K562 (cell line): ENCODE measurements around the gene RCC1. TPM values are rescaled to one million over a fixed set of nuclear protein-coding genes. Genes with fewer than 3 reads are reported as not detected.

Experiments used
- ATAC-seq: fragments of 200-7000 bp; cut with Tn5 transposase; 3 replicates; pipeline ENCODE4 v1.9.1; 2020; ENCODE audit warnings: moderate library complexity
- BruUV-seq: library from RNA; stranded (reverse); fragments of 400-500 nt; replicated peaks from 2 replicates; lab custom pipeline; 2021; lab: Mats Ljungman, UMichigan
- CTCF ChIA-PET: fragments of 300-600 bp; formaldehyde crosslinking; extraction: SDS; loops from one replicate; lab custom pipeline; 2021; ENCODE audit warnings: low intra/inter-chr PET ratio; lab: Yijun Ruan, JAX
- POLR2A ChIA-PET: fragments of 300-600, 350-650 bp; sonication (Branson Sonifier 250); formaldehyde crosslinking; extraction: SDS; loops from one replicate; lab custom pipeline; 2021; ENCODE audit warnings: antibody characterized with exemption, inconsistent platforms; lab: Yijun Ruan, JAX
- DNase-seq, 4 experiments: peaks; one replicate each; pipeline versions ENCODE4 v3.0.0 to v3.0.0-alpha.2; 2011 to 2018; ENCODE audit warnings: low spot score in 3 of 4, mixed read lengths in 3 of 4; ENCODE audit errors: extremely low read depth in 1 of 4
- FAIRE-seq: peaks from 2 replicates; lab custom pipeline; 2011; peaks lifted over from hg19 to GRCh38; lab: Jason Lieb, UNC
- H2AFZ ChIP-seq: 2 replicates; pipeline ENCODE4 v1.6.0; 2011; ENCODE audit warnings: low read depth, low read length, control low read depth, inconsistent platforms
- H3K27ac ChIP-seq: fragments of 200-600 bp; 3 replicates; pipeline ENCODE4 v1.8.0; 2011; ENCODE audit warnings: low read depth, mild to moderate bottlenecking, control low read depth, inconsistent platforms, low read length, moderate library complexity, mixed read lengths; ENCODE audit errors: extremely low read depth
- H3K27me3 ChIP-seq, 2 experiments: fragments of 300-600 bp in 1 of 2; 2 replicates in 1 of 2; 3 replicates in 1 of 2; pipeline versions ENCODE4 v1.6.0 to v1.8.0; 2011; ENCODE audit warnings: inconsistent platforms in 2 of 2, low read length in 2 of 2, mild to moderate bottlenecking in 1 of 2, mixed read lengths in 1 of 2, moderate library complexity in 1 of 2; ENCODE audit not compliant: control insufficient read depth in 2 of 2, insufficient read depth in 2 of 2
- H3K36me3 ChIP-seq: fragments of 300-600 bp; 3 replicates; pipeline ENCODE4 v1.8.0; 2011; ENCODE audit warnings: mild to moderate bottlenecking, low read length, inconsistent platforms; ENCODE audit not compliant: control insufficient read depth, insufficient read depth
- H3K4me1 ChIP-seq, 2 experiments: fragments of 200-600 bp in 1 of 2; replicated peaks in 1 of 2; 2 replicates in 1 of 2; 3 replicates in 1 of 2; pipeline versions ENCODE4 v1.5.1 to v1.8.0; 2011; ENCODE audit warnings: inconsistent platforms in 2 of 2, low read length in 2 of 2, mild to moderate bottlenecking in 1 of 2, mixed read lengths in 1 of 2, moderate library complexity in 1 of 2; ENCODE audit not compliant: control insufficient read depth in 2 of 2, insufficient read depth in 2 of 2
- H3K4me2 ChIP-seq: 2 replicates; pipeline ENCODE4 v1.6.1; 2011; ENCODE audit warnings: low read length, control low read depth, inconsistent platforms, mixed read lengths; ENCODE audit not compliant: insufficient read depth
- H3K4me3 ChIP-seq: fragments of 200-600 bp; sonication (generic), shearing (Covaris generic); 2 replicates; pipeline ENCODE4 v1.5.1; 2016; ENCODE audit warnings: control low read depth, inconsistent platforms
- H3K79me2 ChIP-seq: fragments of 200-600 bp; 3 replicates; pipeline ENCODE4 v1.8.0; 2011; ENCODE audit warnings: low read length, inconsistent platforms; ENCODE audit not compliant: control insufficient read depth, insufficient read depth
- H3K9ac ChIP-seq, 2 experiments: 2 replicates each; pipeline versions ENCODE4 v1.6.0 to v1.6.1; 2011; ENCODE audit warnings: low read depth in 2 of 2, low read length in 2 of 2, control low read depth in 1 of 2, inconsistent platforms in 1 of 2, mild to moderate bottlenecking in 1 of 2, mixed read lengths in 1 of 2; ENCODE audit not compliant: insufficient read depth in 1 of 2
- H3K9me1 ChIP-seq: one replicate; pipeline ENCODE4 v1.6.0; 2011; ENCODE audit warnings: inconsistent platforms, mild to moderate bottlenecking, low read length, moderate library complexity; ENCODE audit not compliant: control insufficient read depth, insufficient read depth
- H3K9me3 ChIP-seq: replicated peaks from 2 replicates; pipeline ENCODE4 v1.5.1; 2011; ENCODE audit warnings: low read depth, low read length, inconsistent platforms; ENCODE audit not compliant: control insufficient read depth, insufficient read depth
- H4K20me1 ChIP-seq: replicated peaks from 2 replicates; pipeline ENCODE4 v1.6.1; 2011; ENCODE audit warnings: low read length, inconsistent platforms, mixed read lengths; ENCODE audit not compliant: control insufficient read depth, insufficient read depth
- ADNP ChIP-seq: fragments of 200-800 bp; sonication (Bioruptor generic); IDR thresholded peaks from 2 replicates; pipeline ENCODE4 v1.6.1; 2016; ENCODE audit warnings: missing genetic modification characterization, missing compliant biosample characterization
- EWSR1 ChIP-seq: fragments of 450-650 bp; IDR thresholded peaks from 2 replicates; pipeline ENCODE4 v1.6.1; 2018; ENCODE audit warnings: borderline replicate concordance, mild to moderate bottlenecking, low read depth, moderate library complexity; ENCODE audit not compliant: partially characterized antibody
- HDAC1 ChIP-seq, 2 experiments: fragments of 450-650 bp; IDR thresholded peaks; 2 replicates each; pipeline ENCODE4 v1.6.1; 2016 to 2017; ENCODE audit warnings: inconsistent platforms in 1 of 2, mild to moderate bottlenecking in 1 of 2, moderate library complexity in 1 of 2
- ILF3 ChIP-seq: fragments of 450-650 bp; IDR thresholded peaks from 2 replicates; pipeline ENCODE4 v1.6.1; 2018; ENCODE audit warnings: antibody characterized with exemption, mild to moderate bottlenecking, moderate library complexity, borderline replicate concordance
- KDM5B ChIP-seq: fragments of 200-600 bp; sonication (generic); IDR thresholded peaks from 2 replicates; pipeline ENCODE4 v1.6.1; 2012; ENCODE audit warnings: low read depth, mild to moderate bottlenecking, moderate library complexity, low read length, control low read depth, inconsistent platforms; ENCODE audit not compliant: insufficient replicate concordance
- MYNN ChIP-seq, 2 experiments: sonication (generic); formaldehyde crosslinking in 1 of 2; IDR thresholded peaks; 2 replicates each; pipeline versions ENCODE4 v1.5.0 to v1.6.1; 2016 to 2020; ENCODE audit warnings: antibody characterized with exemption in 1 of 2, missing genetic modification reagents in 1 of 2
- NBN ChIP-seq: fragments of 450-650 bp; IDR thresholded peaks from 2 replicates; pipeline ENCODE4 v1.6.1; 2016; ENCODE audit warnings: low read depth, mild to moderate bottlenecking
- NFATC3 ChIP-seq: fragments of 450-650 bp; IDR thresholded peaks from 2 replicates; pipeline ENCODE4 v1.6.1; 2017; ENCODE audit warnings: mild to moderate bottlenecking
- POLR2A ChIP-seq: fragments of 450-650 bp; conservative IDR thresholded peaks from 2 replicates; pipeline ENCODE4 v1.6.1; 2016
- POLR2AphosphoS5 ChIP-seq: IDR thresholded peaks from 2 replicates; pipeline ENCODE4 v1.6.1; 2011; ENCODE audit warnings: mild to moderate bottlenecking, low read depth, low read length, moderate library complexity; ENCODE audit not compliant: control insufficient read depth, insufficient read depth
- POLR2B ChIP-seq: fragments of 450-650 bp; IDR thresholded peaks from 2 replicates; pipeline ENCODE4 v1.6.1; 2018; ENCODE audit warnings: low read depth; ENCODE audit not compliant: partially characterized antibody
- POLR2H ChIP-seq: IDR thresholded peaks from 2 replicates; pipeline ENCODE4 v1.6.1; 2016; ENCODE audit warnings: missing genetic modification characterization, low read depth, mild to moderate bottlenecking, control low read depth, missing compliant biosample characterization, moderate library complexity
- PURB ChIP-seq: sonication (generic); formaldehyde crosslinking; IDR thresholded peaks from 2 replicates; pipeline ENCODE4 v1.9.0; 2021; ENCODE audit warnings: low read depth, mild to moderate bottlenecking, missing genetic modification reagents
- RBFOX2 ChIP-seq: fragments of 200-400 bp; formaldehyde crosslinking; IDR thresholded peaks from 2 replicates; pipeline ENCODE4 v1.6.1; 2017; ENCODE audit warnings: low read depth, mild to moderate bottlenecking, low read length, moderate library complexity
- RBM15 ChIP-seq: fragments of 200-400 bp; formaldehyde crosslinking; IDR thresholded peaks from 2 replicates; pipeline ENCODE4 v1.6.1; 2018; ENCODE audit warnings: mild to moderate bottlenecking, low read length, moderate library complexity; ENCODE audit not compliant: insufficient read depth
- SIN3A ChIP-seq, 2 experiments: fragments of 150-350 bp in 1 of 2; IDR thresholded peaks; 2 replicates each; pipeline ENCODE4 v1.6.1; 2011 to 2016; ENCODE audit warnings: borderline replicate concordance in 2 of 2, low read depth in 2 of 2, low read length in 2 of 2, mild to moderate bottlenecking in 2 of 2, moderate library complexity in 2 of 2; ENCODE audit not compliant: control insufficient read depth in 1 of 2
- SMARCA4 ChIP-seq: fragments of 450-650 bp; IDR thresholded peaks from 2 replicates; pipeline ENCODE4 v1.6.1; 2016
- SUPT5H ChIP-seq: fragments of 450-650 bp; IDR thresholded peaks from 2 replicates; pipeline ENCODE4 v1.6.1; 2016
- ZBTB1 ChIP-seq: sonication (generic); formaldehyde crosslinking; IDR thresholded peaks from 2 replicates; pipeline ENCODE4 v1.8.1; 2023; ENCODE audit warnings: missing genetic modification reagents, low read depth, mild to moderate bottlenecking, borderline replicate concordance
- ZNF274 ChIP-seq: IDR thresholded peaks from 2 replicates; pipeline ENCODE4 v1.6.1; 2011; ENCODE audit warnings: low read depth, mild to moderate bottlenecking, low read length, moderate library complexity, borderline replicate concordance
- WGBS: fragments of 100-300 bp; shearing (Covaris generic); methylation state at CpG from one replicate; pipeline ENCODE4 v1.1.6; 2016; ENCODE audit warnings: low coverage, mixed read lengths; ENCODE audit not compliant: insufficient coverage; ENCODE audit errors: missing lambda C conversion rate; 5-methylcytosine and 5-hydroxymethylcytosine counted together
- in situ Hi-C: fragments of 300-500 bp; cut with MboI; formaldehyde crosslinking; loops from 4 replicates; pipeline ENCODE4 v1.15.0; 2018; ENCODE audit warnings: inconsistent platforms, mixed read lengths
- intact Hi-C: fragments of 100-400 bp; cut with micrococcal nuclease; formaldehyde crosslinking; loops from 2 replicates; pipeline ENCODE4 v1.14.2; 2022
- polyA plus RNA-seq, 8 experiments: library from polyadenylated mRNA; depleted of rRNA in 4 of 8; stranded (reverse) in 5 of 8; unstranded in 3 of 8; fragments of >200 nt; fragmentation: Nextera tagmentation in 2 of 8; fragmentation: Illumina TruSeq in 1 of 8; extraction: Ambion mirVana in 2 of 8; extraction: Trizol in 1 of 8; gene quantifications; 2 replicates each; pipeline versions ENCODE4 v1.2.1 to v1.2.3, GENCODE V29; 2011 to 2014; ENCODE audit warnings: inconsistent platforms in 1 of 8, missing spikeins in 1 of 8
- total RNA-seq, 7 experiments: library from RNA; depleted of rRNA in 6 of 7; stranded (reverse); fragments of >200 nt in 6 of 7; fragmentation: Illumina TruSeq in 2 of 7; extraction: Trizol in 2 of 7; gene quantifications; 2 replicates each; pipeline versions ENCODE4 v1.2.1 to v1.2.3, GENCODE V29; 2011 to 2021; ENCODE audit warnings: low replicate concordance in 1 of 7
- TF ChIP-seq, protein P1 (sequence below): sonication (generic); formaldehyde crosslinking; IDR thresholded peaks from 2 replicates; pipeline ENCODE4 v1.8.1; 2023; ENCODE audit warnings: mild to moderate bottlenecking, missing genetic modification reagents, moderate library complexity

Gene RCC1
- total and polyA plus RNA-seq, 9 of the 15 experiments (the other 6 are each of a cell fraction or from before 2014, with no cell fraction given): 16.4 to 202 (median 107) TPM

DNA sequence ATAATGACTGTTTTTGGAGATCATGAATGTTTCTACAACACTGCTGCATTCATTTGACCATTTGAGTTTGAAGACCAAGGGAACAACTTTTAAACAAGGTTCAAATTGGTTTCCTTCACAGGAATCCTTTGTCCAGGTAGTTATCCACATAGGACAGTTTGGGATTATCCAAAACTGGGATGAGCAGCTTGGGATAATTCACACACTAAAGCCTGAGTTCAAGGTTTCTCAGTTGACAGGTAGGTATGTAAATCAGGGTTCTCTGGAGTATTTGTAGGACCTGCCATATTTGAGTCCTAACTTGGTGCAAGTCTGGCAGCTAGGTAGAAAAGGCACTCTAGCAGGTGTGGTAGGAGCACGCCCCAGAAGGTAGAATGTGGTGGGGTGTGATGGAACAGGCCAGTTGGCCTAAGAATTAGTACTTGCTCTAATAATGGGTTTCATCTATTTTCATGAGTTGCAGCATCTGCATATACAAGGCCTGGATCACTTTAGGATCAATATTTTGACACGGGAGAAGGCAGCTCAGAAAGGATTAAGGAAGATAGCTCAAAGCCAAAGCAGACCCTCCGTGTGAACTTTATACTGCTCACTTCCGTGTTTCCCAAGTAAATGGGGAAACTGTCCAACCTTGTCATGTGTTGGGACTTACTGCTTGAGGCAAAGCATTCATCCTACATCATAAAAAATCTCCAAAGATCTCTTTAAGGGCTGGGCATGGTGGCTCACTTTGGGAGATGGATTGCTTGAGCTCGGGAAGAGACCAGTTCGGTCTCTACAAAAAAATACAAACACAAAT is 72.1 kb downstream of the RCC1 start:
- no peak overlapping the region for H3K9ac ChIP-seq
- H3K9me3 ChIP-seq: no peaks in the 10 kb centered on the region
- H4K20me1 ChIP-seq: peaks cover 33% of the 10 kb centered on the region
- peak overlapping the region; percentile 4; the same call in 2 of the 3 replicates for H3K27ac ChIP-seq
- H3K79me2 ChIP-seq: peaks cover 42% of the 10 kb centered on the region
- peaks cover 64% of the 10 kb centered on the region for H3K36me3 ChIP-seq
- ChIA-PET POLR2A (interaction anchor here (0.6 to 7.5 kb wide), 15 partner anchors 7 to 209 kb away, joined by 3 to 201 read pairs (median 49); partner anchors contain the start of genes PHACTR4, RCC1, RNU11 and TRNAU1AP), CTCF (interaction anchor here (0.5 to 0.7 kb wide), 2 partner anchors 64 to 1475 kb away, joined by 3 read pairs; no protein-coding TSS in a partner anchor)
- in situ Hi-C loops (no loop called here), intact Hi-C loops (no loop called here)
- peak; percentile 19 to 46 (median 26) for DNase-seq
- no peak overlapping the region for H3K4me3 ChIP-seq
- FAIRE-seq: no peak
- H3K4me2 ChIP-seq: no peak overlapping the region
- H3K27me3 ChIP-seq: no peaks in the 10 kb centered on the region
- no TSS peak for BruUV-seq
- no peak overlapping the region for H2AFZ ChIP-seq
- H3K9me1 ChIP-seq: peaks cover 11% of the 10 kb centered on the region
- WGBS: 63% methylated on average over 6 of the region's 6 CpGs
- peaks cover 17% of the 10 kb centered on the region in 2 experiments; a peak in 4 of 5 replicates for H3K4me1 ChIP-seq
- ATAC-seq: no peak
- TF ChIP-seq, protein P1, sequence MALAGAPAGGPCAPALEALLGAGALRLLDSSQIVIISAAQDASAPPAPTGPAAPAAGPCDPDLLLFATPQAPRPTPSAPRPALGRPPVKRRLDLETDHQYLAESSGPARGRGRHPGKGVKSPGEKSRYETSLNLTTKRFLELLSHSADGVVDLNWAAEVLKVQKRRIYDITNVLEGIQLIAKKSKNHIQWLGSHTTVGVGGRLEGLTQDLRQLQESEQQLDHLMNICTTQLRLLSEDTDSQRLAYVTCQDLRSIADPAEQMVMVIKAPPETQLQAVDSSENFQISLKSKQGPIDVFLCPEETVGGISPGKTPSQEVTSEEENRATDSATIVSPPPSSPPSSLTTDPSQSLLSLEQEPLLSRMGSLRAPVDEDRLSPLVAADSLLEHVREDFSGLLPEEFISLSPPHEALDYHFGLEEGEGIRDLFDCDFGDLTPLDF (CRISPR knock-in tag): 0 out of 2 replicates have a peak, but pooled peaks have one; percentile 26
- no peak for TF ChIP-seq ADNP (tag)
- TF ChIP-seq POLR2B: peak; percentile 33
- TF ChIP-seq HDAC1 (IDR thresholded peaks at IDR 0.05): 0 out of 4 replicates have a peak, but pooled peaks of 1 of the 2 experiments have one; percentile 46
- TF ChIP-seq ILF3: peak; percentile 31; the same call in 1 of the 2 replicates
- no peak for TF ChIP-seq NBN
- TF ChIP-seq ZNF274: no peak
- peak; percentile 90; the same call in 1 of the 2 replicates for TF ChIP-seq POLR2AphosphoS5
- peak; percentile 80 for TF ChIP-seq POLR2A
- peak; percentile 77 for TF ChIP-seq SUPT5H
- no peak for TF ChIP-seq ZBTB1
- peak; percentile 44; the same call in 1 of the 2 replicates for TF ChIP-seq MYNN (IDR thresholded peaks at IDR 0.05)
- no peak for TF ChIP-seq MYNN (CRISPR knock-in tag; IDR thresholded peaks at IDR 0.05)
- TF ChIP-seq RBM15: no peak
- TF ChIP-seq NFATC3: 0 out of 2 replicates have a peak, but pooled peaks have one; percentile 37
- TF ChIP-seq RBFOX2: 0 out of 2 replicates have a peak, but pooled peaks have one; percentile 3
- no peak for TF ChIP-seq SMARCA4
- peak; percentile 51 for TF ChIP-seq EWSR1
- TF ChIP-seq KDM5B: peak; percentile 9
- 0 out of 4 replicates have a peak, but pooled peaks of 1 of the 2 experiments have one; percentile 26 for TF ChIP-seq SIN3A (IDR thresholded peaks at IDR 0.05; ENCODE audit: borderline replicate concordance in 2 of 2, control insufficient read depth in 1 of 2, low read depth in 2 of 2, low read length in 2 of 2)
- peak; percentile 55; the same call in 1 of the 2 replicates for TF ChIP-seq POLR2H
- TF ChIP-seq PURB (CRISPR knock-in tag): no peak
